GM12873 (cell line): Measurements from ENCODE around the gene CCSAP.

Source experiments
- CTCF ChIP-seq: IDR thresholded peaks from 2 replicates; pipeline ENCODE4 v1.5.1; 2012; ENCODE audit warnings: low read depth, mild to moderate bottlenecking, moderate library complexity, low read length, control low read depth; ENCODE audit not compliant: insufficient read depth; ENCODE audit errors: missing control alignments

CCSAP gene, protein sequence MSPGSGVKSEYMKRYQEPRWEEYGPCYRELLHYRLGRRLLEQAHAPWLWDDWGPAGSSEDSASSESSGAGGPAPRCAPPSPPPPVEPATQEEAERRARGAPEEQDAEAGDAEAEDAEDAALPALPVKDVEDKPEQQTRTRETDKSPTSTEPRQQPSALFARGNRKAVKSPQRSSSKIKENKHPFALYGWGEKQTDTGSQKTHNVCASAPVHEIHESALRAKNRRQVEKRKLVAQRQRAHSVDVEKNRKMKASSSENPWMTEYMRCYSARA

DNA sequence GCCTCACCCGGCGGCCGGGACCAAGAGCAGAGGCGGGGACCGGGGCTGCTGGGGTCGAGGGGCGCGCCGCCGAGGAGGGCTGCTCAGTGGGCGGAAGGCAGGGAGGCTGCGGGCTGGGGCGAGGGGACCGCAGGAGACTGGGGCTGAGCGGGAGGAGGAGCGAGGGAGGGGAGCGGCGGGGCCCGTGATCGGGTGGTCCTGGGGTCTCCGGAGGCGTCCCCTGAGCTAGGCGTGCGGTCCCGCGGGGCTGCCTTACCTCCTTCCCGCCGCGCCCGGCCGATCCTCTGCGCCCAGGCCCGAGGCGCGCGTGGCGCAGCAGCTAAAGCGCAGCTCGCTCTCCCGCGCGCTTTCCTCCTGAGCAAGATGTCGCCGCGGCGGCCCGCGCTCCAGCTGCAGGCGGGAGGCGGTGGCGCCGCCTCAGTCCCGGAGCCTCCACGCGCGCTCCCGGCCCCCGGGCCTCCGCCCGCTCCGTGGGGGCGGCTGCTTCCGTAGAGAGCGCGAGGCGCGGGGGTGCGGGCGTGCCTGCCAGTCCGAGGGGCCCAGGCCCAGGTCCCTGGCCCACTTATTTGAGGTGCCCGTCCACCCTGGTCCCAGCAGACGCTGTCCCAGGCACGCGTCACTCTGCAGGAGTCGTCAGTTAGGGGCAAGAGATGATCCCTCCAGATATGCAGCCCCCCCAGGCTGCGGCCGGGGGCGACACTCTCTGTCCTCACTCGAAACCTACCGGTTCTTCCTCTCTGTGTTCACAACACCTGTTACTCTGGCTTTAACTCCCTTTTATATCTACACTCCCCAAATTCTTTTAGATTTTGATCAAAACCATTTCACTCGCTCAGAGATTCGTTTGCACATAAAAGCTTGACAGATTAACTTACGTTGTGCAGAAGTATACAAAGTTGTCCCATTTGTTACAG is at the start of gene CCSAP:
CCSAP (minus strand) TSS at position 392 of the 914 bp plus-strand sequence. CDS start 582 bp downstream, outside the sequence.
- no peak for TF ChIP-seq CTCF

GRCh38 chr1:229390130-229390529 is 47.3 kb upstream of the CCSAP start:
- TF ChIP-seq CTCF, result no peak

- no peak for TF ChIP-seq CTCF
Measured at GRCh38 chr1:229388897-229389580, 46.2 kb upstream of the CCSAP start.

- TF ChIP-seq CTCF, result no peak
Measured at GRCh38 chr1:229385853-229386456, 43.1 kb upstream of the CCSAP start.

DNA sequence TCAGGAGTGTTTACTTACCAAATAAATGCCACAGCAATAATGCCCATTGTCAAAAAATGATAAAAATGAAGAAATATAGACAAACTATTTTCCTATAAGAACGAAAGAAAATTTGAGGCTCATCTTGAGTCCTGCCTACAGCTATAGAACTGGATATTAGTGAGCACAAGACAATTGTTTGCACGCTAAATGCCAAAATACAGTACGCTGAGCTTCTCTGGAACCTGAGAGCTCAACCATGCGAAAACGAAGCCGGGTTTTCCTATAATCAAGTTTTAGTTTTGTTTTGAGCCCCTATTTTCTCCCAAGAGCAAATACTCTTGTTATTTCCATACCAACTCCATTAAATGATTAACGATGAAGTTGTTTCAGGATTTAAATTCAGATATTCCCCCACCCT is 42.0 kb upstream of the CCSAP start:
- no peak for TF ChIP-seq CTCF

- no peak for TF ChIP-seq CTCF
Measured at GRCh38 chr1:229383961-229384360, 41.1 kb upstream of the CCSAP start.
